Kidney epithelial cell (primary cell): Measurements from ENCODE around the gene CCDC188. TPM values are rescaled to one million over a fixed set of nuclear protein-coding genes. Genes with fewer than 3 reads are reported as not detected.

Source experiments
- DNase-seq: peaks from one replicate; pipeline ENCODE4 v3.0.0-alpha.2; 2010; ENCODE audit warnings: low read depth
- H3K27me3 ChIP-seq: 2 replicates; pipeline ENCODE4 v1.6.0; 2011; ENCODE audit warnings: low read length; ENCODE audit not compliant: control insufficient read depth, insufficient read depth
- H3K36me3 ChIP-seq: 2 replicates; pipeline ENCODE4 v1.5.1; 2011; ENCODE audit warnings: low read length; ENCODE audit not compliant: control insufficient read depth, insufficient read depth
- H3K4me3 ChIP-seq: 2 replicates; pipeline ENCODE4 v1.5.1; 2011; ENCODE audit warnings: low read depth, mild to moderate bottlenecking, control low read depth, low read length
- total RNA-seq: library from RNA; depleted of rRNA; stranded (reverse); fragments of >200 nt; gene quantifications from 2 replicates; pipeline ENCODE4 v1.2.3, GENCODE V29; 2015
- TF ChIP-seq, protein P1 (sequence below): IDR thresholded peaks from 2 replicates; pipeline ENCODE4 v1.5.1; 2011; ENCODE audit warnings: mild to moderate bottlenecking, moderate library complexity, low read length, control low read depth, inconsistent platforms; ENCODE audit not compliant: insufficient read depth, poor library complexity, severe bottlenecking

Gene CCDC188
- total RNA-seq, 1 donor from 2014 or later, result 1.8 TPM

DNA sequence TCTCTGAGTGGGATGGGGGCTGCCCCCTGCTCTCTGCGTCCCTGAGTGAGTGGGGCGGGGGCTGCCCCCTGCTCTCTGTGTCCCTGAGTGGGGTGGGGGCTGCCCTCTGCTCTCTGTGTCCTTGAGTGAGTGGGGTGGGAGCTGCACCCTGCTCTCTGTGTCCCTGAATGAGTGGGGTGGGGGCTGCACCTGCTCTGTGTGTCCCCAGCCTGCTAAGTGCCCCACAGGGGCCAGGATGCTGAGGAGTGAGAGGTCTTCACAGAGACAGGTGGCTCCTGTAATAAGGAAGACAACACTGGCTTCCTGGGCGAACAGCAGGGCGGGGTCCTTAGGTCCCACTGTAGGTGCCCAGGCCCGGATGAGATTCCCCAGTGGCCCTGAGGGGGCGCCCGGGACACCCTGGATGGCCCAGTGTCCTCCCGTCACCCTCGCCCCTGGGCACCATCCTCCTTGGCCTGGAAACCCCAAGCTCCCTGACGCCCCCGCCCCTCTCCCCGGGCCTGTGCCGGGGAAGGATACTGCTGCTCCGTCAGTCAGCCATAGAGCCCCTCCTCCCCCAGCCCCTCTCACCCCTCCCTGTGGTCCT lies 3.8 kb upstream of the CCDC188 start:
- Histone ChIP-seq H3K36me3 (no peaks in the 10 kb centered on the region), H3K4me3 (peak overlapping the region; percentile 20), H3K27me3 (peaks cover 14% of the 10 kb centered on the region)
- TF ChIP-seq, protein P1, sequence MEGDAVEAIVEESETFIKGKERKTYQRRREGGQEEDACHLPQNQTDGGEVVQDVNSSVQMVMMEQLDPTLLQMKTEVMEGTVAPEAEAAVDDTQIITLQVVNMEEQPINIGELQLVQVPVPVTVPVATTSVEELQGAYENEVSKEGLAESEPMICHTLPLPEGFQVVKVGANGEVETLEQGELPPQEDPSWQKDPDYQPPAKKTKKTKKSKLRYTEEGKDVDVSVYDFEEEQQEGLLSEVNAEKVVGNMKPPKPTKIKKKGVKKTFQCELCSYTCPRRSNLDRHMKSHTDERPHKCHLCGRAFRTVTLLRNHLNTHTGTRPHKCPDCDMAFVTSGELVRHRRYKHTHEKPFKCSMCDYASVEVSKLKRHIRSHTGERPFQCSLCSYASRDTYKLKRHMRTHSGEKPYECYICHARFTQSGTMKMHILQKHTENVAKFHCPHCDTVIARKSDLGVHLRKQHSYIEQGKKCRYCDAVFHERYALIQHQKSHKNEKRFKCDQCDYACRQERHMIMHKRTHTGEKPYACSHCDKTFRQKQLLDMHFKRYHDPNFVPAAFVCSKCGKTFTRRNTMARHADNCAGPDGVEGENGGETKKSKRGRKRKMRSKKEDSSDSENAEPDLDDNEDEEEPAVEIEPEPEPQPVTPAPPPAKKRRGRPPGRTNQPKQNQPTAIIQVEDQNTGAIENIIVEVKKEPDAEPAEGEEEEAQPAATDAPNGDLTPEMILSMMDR, result peak; percentile 18
- no peak for DNase-seq

DNA sequence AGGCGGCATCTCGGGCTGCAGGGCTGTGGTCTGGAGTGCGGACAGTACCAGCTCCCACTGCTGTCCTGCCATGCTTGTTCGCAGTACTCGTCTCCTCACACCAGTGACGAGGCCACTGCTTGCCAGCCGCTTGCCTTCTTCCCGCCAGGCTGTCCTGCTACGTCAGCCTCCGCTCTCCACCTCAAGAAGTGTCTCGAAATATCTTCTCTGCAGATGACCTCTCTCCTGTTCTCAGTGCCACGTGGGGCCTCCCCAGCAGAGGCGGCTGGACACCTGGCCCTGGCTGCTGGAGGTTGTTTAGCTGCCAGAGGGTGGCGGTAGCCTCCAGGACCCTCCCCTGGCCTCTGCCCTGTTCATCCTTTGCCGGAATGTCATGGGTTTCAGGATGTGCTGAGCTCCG lies 3.1 kb upstream of the CCDC188 start:
- Histone ChIP-seq H3K36me3 (no peaks in the 10 kb centered on the region), H3K4me3 (no peak overlapping the region), H3K27me3 (peaks cover 10% of the 10 kb centered on the region)
- DNase-seq, result no peak
- TF ChIP-seq, protein P1, result no peak

DNA sequence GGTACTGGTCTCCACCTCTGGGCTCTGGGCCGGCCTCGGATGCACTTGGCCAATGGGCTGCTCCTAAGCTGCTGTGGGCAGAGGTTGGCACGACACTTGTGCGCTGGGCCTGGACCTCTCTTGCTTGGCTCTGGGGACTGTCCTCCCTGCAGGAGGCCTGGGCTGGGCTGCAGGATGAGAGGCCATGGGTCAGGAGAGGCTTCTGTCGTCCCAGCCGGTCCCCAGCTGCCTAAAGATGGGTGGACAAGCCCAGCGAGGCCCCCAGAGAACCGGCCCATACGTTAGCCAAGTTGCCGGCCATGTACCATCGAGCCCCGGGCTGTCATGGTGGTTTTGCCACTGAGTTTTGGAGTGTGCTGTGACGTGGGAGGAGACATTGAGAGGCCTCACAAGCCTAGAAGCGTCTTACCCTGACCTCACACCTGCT lies 1.6 kb upstream of the CCDC188 start:
- no peak overlapping the region for H3K4me3 ChIP-seq
- peaks cover 6% of the 10 kb centered on the region for H3K27me3 ChIP-seq
- no peaks in the 10 kb centered on the region for H3K36me3 ChIP-seq
- no peak for DNase-seq
- TF ChIP-seq, protein P1, result no peak

DNA sequence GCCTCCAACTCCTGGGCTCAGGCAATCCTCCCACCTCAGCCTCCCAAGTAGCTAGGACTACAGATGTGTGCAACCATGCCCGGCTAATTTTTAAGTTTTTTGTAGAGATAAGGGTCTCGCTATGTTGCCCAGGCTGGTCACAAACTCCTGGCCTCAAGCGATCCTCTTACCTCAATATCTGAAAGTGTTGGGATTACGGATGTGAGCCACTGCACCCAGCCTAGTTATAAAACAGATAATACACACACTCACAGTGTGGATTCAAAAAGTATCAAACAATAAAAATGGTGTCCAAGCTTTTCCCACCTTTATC lies 377 bp upstream of the CCDC188 start:
- no peaks in the 10 kb centered on the region for H3K36me3 ChIP-seq
- peaks cover 3% of the 10 kb centered on the region for H3K27me3 ChIP-seq
- no peak overlapping the region for H3K4me3 ChIP-seq
- DNase-seq, result no peak
- TF ChIP-seq, protein P1, result no peak

DNA sequence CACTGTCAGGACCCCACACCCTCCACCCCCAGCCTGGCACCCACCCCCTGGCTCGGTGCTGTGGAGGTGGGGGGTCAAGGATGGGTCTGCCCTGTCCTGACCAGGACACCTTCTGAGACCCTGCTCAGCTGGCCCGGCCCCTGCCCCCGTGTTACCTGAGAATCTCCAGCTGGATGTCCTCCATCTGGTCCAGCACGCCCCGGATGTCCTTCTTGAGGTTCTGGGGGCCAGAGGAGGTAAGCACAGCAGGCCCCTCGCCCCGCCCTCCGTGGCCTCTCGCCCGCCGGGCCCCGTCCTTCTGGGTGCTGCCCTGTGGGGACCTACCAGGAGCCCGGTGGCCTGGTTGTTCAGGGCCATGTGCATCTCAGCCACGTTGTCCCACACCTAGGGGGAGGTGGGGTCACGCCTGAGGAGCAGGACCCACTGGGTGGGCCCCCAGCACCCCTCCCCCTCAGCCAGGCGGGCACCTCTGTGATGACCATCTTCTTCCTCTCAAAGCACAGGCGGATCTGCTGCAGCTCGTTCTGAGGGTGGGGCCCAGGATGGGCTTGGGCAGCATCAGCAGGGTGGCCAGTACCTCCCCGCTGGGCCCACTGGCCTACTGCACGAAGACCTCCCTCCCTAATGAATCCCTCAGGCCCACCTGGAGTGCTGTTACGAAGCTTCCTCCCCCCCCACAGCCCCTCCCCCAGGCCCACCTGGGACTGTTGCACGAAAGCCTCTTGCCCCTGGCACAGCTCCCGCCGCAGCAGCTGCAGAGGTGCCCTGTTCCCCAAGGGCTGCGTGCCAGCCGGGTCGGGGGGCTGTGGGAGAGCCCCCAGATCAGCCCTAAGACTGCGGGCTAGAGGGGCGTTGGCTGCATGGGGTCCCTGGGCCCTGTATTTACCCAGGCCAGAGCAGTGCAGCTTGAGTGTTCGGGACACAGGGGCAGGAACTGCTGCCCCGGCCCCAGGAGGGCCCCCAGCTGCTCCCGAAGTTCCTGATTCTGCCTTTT lies 1.3 kb downstream of the CCDC188 start:
- no peaks in the 10 kb centered on the region for H3K36me3 ChIP-seq
- DNase-seq, result no peak
- TF ChIP-seq, protein P1, result no peak
- no peaks in the 10 kb centered on the region for H3K27me3 ChIP-seq
- no peak overlapping the region for H3K4me3 ChIP-seq
